ENCODE results near the gene STX18.

STX18 gene

GRCh38 chr4:4377732-4378460, 164.0 kb downstream of the STX18 start:
- DNase-seq (ENCODE audit: low read depth): no peak

GRCh38 chr4:4377191-4377590, 164.7 kb downstream of the STX18 start:
- no peak for DNase-seq (ENCODE audit: low read depth)

- DNase-seq (ENCODE audit: low read depth): no peak
Measured at GRCh38 chr4:4376074-4376473, 165.8 kb downstream of the STX18 start.

- DNase-seq (ENCODE audit: low read depth): no peak
Measured at GRCh38 chr4:4374388-4375098, 167.3 kb downstream of the STX18 start.
